Effector memory CD8-positive, alpha-beta T cell (primary cell): ENCODE measurements around the gene NSG1.
"Not testable (repeated sequence)": the region's sequence is repeated elsewhere in the genome, so short reads cannot be mapped to it uniquely, and the experiment has no call there.

Experiments
- ATAC-seq: fragments of 150-1000 bp; cut with Tn5 transposase; replicated peaks from 2 replicates; pipeline ENCODE4 v1.10.0; 2021; ENCODE audit warnings: mild to moderate bottlenecking, moderate library complexity
- DNase-seq, 3 experiments: peaks; one replicate each; pipeline ENCODE4 v3.0.0; 2021
- H3K27ac Mint-ChIP-seq, 2 donors: one replicate each; pipeline ENCODE4 v1.8.0; 2022; ENCODE audit warnings: mild to moderate bottlenecking in 2 of 2, mixed read lengths in 2 of 2, moderate library complexity in 2 of 2
- H3K27me3 Mint-ChIP-seq, 2 donors: one replicate each; pipeline ENCODE4 v1.8.0; 2022; ENCODE audit warnings: mixed read lengths in 2 of 2
- H3K36me3 Mint-ChIP-seq: one replicate; pipeline ENCODE4 v1.8.0; 2022; ENCODE audit warnings: mild to moderate bottlenecking, moderate library complexity, mixed read lengths; ENCODE audit not compliant: insufficient read depth
- H3K4me1 Mint-ChIP-seq, 2 donors: one replicate each; pipeline ENCODE4 v1.8.0; 2022; ENCODE audit warnings: low read depth in 2 of 2, mixed read lengths in 2 of 2
- H3K4me3 Mint-ChIP-seq, 2 donors: one replicate each; pipeline ENCODE4 v1.8.0; 2022; ENCODE audit warnings: mild to moderate bottlenecking in 2 of 2, mixed read lengths in 2 of 2, moderate library complexity in 2 of 2
- H3K9me3 Mint-ChIP-seq, 2 donors: one replicate each; pipeline ENCODE4 v1.8.0; 2022; ENCODE audit warnings: mixed read lengths in 2 of 2

Gene NSG1

GRCh38 chr4:4420421-4420820 lies 33.5 kb downstream of the NSG1 start:
- no peak for DNase-seq
- H3K27me3 Mint-ChIP-seq, result no peaks in the 10 kb centered on the region
- no peak overlapping the region for H3K27ac Mint-ChIP-seq
- peaks cover 0 to 8% of the 10 kb centered on the region in 2 donors for H3K4me1 Mint-ChIP-seq
- no peak for ATAC-seq
- no peak overlapping the region for H3K4me3 Mint-ChIP-seq
- no peaks in the 10 kb centered on the region for H3K9me3 Mint-ChIP-seq
- peaks cover 57% of the 10 kb centered on the region for H3K36me3 Mint-ChIP-seq

- Mint-ChIP-seq H3K27me3 (no peaks in the 10 kb centered on the region), H3K27ac (peak overlapping the region in 1 of 2 donors; percentile 52), H3K36me3 (peaks cover 57% of the 10 kb centered on the region), H3K9me3 (no peaks in the 10 kb centered on the region), H3K4me1 (peaks cover 0 to 8% of the 10 kb centered on the region in 2 donors), H3K4me3 (no peak overlapping the region)
- ATAC-seq, result no peak
- no peak for DNase-seq
Observed at GRCh38 chr4:4421356-4421755, 34.5 kb downstream of the NSG1 start.

GRCh38 chr4:4422117-4422516 lies 35.2 kb downstream of the NSG1 start:
- H3K36me3 Mint-ChIP-seq, result peaks cover 57% of the 10 kb centered on the region
- not testable (repeated sequence) for ATAC-seq, H3K4me3 Mint-ChIP-seq, DNase-seq, H3K9me3 Mint-ChIP-seq, H3K4me1 Mint-ChIP-seq, H3K27me3 Mint-ChIP-seq
- H3K27ac Mint-ChIP-seq, result peak overlapping the region in 1 of 2 donors; percentile 49

GRCh38 chr4:4422856-4423499 lies 36.1 kb downstream of the NSG1 start:
- Mint-ChIP-seq H3K27me3 (no peaks in the 10 kb centered on the region), H3K4me1 (peaks cover 0 to 8% of the 10 kb centered on the region in 2 donors), H3K4me3 (no peak overlapping the region), H3K9me3 (no peaks in the 10 kb centered on the region), H3K27ac (peak overlapping the region in 1 of 2 donors; percentile 28), H3K36me3 (peaks cover 52% of the 10 kb centered on the region)
- ATAC-seq (no peak), DNase-seq (no peak)

- no peak for ATAC-seq
- H3K4me1 Mint-ChIP-seq, result peaks cover 0 to 3% of the 10 kb centered on the region in 2 donors
- no peak for DNase-seq
- no peak overlapping the region for H3K4me3 Mint-ChIP-seq
- peak overlapping the region in 1 of 2 donors; percentile 41 for H3K27ac Mint-ChIP-seq
- no peaks in the 10 kb centered on the region for H3K9me3 Mint-ChIP-seq
- H3K36me3 Mint-ChIP-seq, result peaks cover 48% of the 10 kb centered on the region
- H3K27me3 Mint-ChIP-seq, result no peaks in the 10 kb centered on the region
Observed at GRCh38 chr4:4423706-4424498, 37.0 kb downstream of the NSG1 start.

GRCh38 chr4:4424499-4425115 lies 37.7 kb downstream of the NSG1 start:
- H3K4me1 Mint-ChIP-seq, result peaks cover 0 to 3% of the 10 kb centered on the region in 2 donors
- H3K4me3 Mint-ChIP-seq, result no peak overlapping the region
- H3K9me3 Mint-ChIP-seq, result no peaks in the 10 kb centered on the region
- H3K27me3 Mint-ChIP-seq, result no peaks in the 10 kb centered on the region
- ATAC-seq (no peak), DNase-seq (no peak)
- H3K36me3 Mint-ChIP-seq, result peaks cover 43% of the 10 kb centered on the region
- H3K27ac Mint-ChIP-seq, result peak overlapping the region in 1 of 2 donors; percentile 41

- Mint-ChIP-seq H3K27ac (no peak overlapping the region), H3K4me1 (peaks cover 0 to 3% of the 10 kb centered on the region in 2 donors), H3K9me3 (no peaks in the 10 kb centered on the region), H3K27me3 (no peaks in the 10 kb centered on the region), H3K4me3 (no peak overlapping the region), H3K36me3 (peaks cover 38% of the 10 kb centered on the region)
- ATAC-seq (no peak), DNase-seq (no peak)
Observed at GRCh38 chr4:4425119-4425690, 38.3 kb downstream of the NSG1 start.

- H3K27me3 Mint-ChIP-seq, result no peaks in the 10 kb centered on the region
- peaks cover 33% of the 10 kb centered on the region for H3K36me3 Mint-ChIP-seq
- H3K9me3 Mint-ChIP-seq, result no peaks in the 10 kb centered on the region
- ATAC-seq, result no peak
- DNase-seq, result no peak
- no peak overlapping the region for H3K4me3 Mint-ChIP-seq
- H3K4me1 Mint-ChIP-seq, result peaks cover 3 to 4% of the 10 kb centered on the region in 2 donors
- no peak overlapping the region for H3K27ac Mint-ChIP-seq
Observed at GRCh38 chr4:4425696-4426095, 38.8 kb downstream of the NSG1 start.

GRCh38 chr4:4426511-4427120 lies 39.7 kb downstream of the NSG1 start:
- H3K9me3 Mint-ChIP-seq, result no peaks in the 10 kb centered on the region
- H3K27ac Mint-ChIP-seq, result no peak overlapping the region

GRCh38 chr4:4427121-4427870 lies 40.4 kb downstream of the NSG1 start:
- Mint-ChIP-seq H3K4me1 (peaks cover 5 to 8% of the 10 kb centered on the region in 2 donors), H3K9me3 (no peaks in the 10 kb centered on the region), H3K27ac (no peak overlapping the region), H3K27me3 (no peaks in the 10 kb centered on the region), H3K36me3 (peaks cover 18% of the 10 kb centered on the region), H3K4me3 (no peak overlapping the region)
- ATAC-seq (no peak), DNase-seq (no peak)

More at GRCh38 chr4:4426511-4427120, 39.7 kb downstream of the NSG1 start:
- DNase-seq (no peak), ATAC-seq (no peak)
- peaks cover 5 to 8% of the 10 kb centered on the region in 2 donors for H3K4me1 Mint-ChIP-seq
- H3K27me3 Mint-ChIP-seq, result no peaks in the 10 kb centered on the region
- H3K36me3 Mint-ChIP-seq, result peaks cover 24% of the 10 kb centered on the region
- H3K4me3 Mint-ChIP-seq, result no peak overlapping the region

- ATAC-seq (no peak), DNase-seq (no peak)
- peaks cover 5 to 8% of the 10 kb centered on the region in 2 donors for H3K4me1 Mint-ChIP-seq
- H3K27me3 Mint-ChIP-seq, result no peaks in the 10 kb centered on the region
- H3K27ac Mint-ChIP-seq, result no peak overlapping the region
- H3K36me3 Mint-ChIP-seq, result peaks cover 12% of the 10 kb centered on the region
- H3K4me3 Mint-ChIP-seq, result no peak overlapping the region
- no peaks in the 10 kb centered on the region for H3K9me3 Mint-ChIP-seq
Observed at GRCh38 chr4:4427886-4428285, 41.0 kb downstream of the NSG1 start.

GRCh38 chr4:4428966-4429875 lies 42.3 kb downstream of the NSG1 start:
- peaks cover 5 to 8% of the 10 kb centered on the region in 2 donors for H3K4me1 Mint-ChIP-seq
- DNase-seq, result no peak
- H3K27ac Mint-ChIP-seq, result peak overlapping the region in 1 of 2 donors; percentile 9
- ATAC-seq, result no peak
- H3K36me3 Mint-ChIP-seq, result no peaks in the 10 kb centered on the region
- H3K9me3 Mint-ChIP-seq, result no peaks in the 10 kb centered on the region
- H3K27me3 Mint-ChIP-seq, result no peaks in the 10 kb centered on the region
- H3K4me3 Mint-ChIP-seq, result no peak overlapping the region
